Gastrocnemius medialis (tissue), 4 donors: ENCODE results near the gene CNTLN.

Experiments
- POLR2A ChIP-seq, 2 donors: fragments of 450-650 bp; IDR thresholded peaks; one replicate each; pipeline ENCODE4 v1.6.1; 2017; ENCODE audit warnings: antibody characterized with exemption in 2 of 2, mild to moderate bottlenecking in 2 of 2, moderate library complexity in 2 of 2
- TF ChIP-seq, protein P1 (sequence below), 5 experiments: fragments of 450-650 bp in 3 of 5; fragments of 200-600 bp in 2 of 5; sonication (generic) in 2 of 5; IDR thresholded peaks in 4 of 5; conservative IDR thresholded peaks in 1 of 5; 1 replicate in 4 of 5; 2 replicates in 1 of 5; pipeline ENCODE4 v1.5.1; 2016 to 2019; ENCODE audit warnings: antibody characterized with exemption in 5 of 5, mild to moderate bottlenecking in 3 of 5, moderate library complexity in 3 of 5

DNA sequence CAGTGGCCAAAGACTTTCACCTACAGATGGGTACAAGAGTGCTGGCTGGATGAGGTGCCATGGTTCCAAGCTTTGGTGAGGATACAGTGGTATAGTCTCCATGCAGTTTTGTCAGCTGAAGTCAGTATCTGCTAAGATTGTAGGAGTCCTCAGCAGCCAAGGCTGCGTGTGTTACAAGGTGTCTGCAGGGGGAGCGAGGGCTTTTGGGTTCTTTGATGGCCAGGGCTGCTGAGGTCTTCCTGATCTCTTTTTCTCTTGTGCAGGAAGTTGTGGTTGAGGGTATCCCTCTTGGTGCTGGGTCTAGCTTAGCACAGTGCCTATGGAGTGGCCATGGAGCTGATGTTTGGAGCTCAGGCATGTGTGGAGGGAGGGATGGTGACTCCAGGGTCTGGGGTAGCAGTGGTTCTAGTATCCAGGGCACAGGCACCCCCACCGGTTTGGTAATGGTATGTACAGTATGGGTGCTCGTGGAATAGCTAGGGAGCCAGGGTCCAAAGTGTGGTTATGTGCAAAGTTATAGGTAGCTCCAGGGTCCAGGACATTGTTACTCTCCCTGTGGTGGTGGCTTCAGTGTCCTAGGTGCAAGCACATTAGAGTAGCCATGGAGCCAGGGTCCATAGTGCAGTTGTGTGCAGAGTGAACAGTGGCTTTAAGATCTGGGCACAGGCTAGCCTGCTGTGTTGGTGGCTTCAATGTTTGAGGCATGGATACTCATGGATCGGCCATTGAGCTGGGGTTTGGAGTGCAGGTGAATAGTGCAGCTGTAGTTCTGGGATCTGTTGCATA lies 36.7 kb downstream of the CNTLN start:
- TF ChIP-seq, protein P1, sequence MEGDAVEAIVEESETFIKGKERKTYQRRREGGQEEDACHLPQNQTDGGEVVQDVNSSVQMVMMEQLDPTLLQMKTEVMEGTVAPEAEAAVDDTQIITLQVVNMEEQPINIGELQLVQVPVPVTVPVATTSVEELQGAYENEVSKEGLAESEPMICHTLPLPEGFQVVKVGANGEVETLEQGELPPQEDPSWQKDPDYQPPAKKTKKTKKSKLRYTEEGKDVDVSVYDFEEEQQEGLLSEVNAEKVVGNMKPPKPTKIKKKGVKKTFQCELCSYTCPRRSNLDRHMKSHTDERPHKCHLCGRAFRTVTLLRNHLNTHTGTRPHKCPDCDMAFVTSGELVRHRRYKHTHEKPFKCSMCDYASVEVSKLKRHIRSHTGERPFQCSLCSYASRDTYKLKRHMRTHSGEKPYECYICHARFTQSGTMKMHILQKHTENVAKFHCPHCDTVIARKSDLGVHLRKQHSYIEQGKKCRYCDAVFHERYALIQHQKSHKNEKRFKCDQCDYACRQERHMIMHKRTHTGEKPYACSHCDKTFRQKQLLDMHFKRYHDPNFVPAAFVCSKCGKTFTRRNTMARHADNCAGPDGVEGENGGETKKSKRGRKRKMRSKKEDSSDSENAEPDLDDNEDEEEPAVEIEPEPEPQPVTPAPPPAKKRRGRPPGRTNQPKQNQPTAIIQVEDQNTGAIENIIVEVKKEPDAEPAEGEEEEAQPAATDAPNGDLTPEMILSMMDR (IDR thresholded peaks at IDR 0.05 in 4 of 5, conservative IDR thresholded peaks at IDR 0.05 in 1 of 5): no peak
- TF ChIP-seq POLR2A (IDR thresholded peaks at IDR 0.05): no peak
